Common myeloid progenitor, CD34-positive (primary cell): ENCODE results near the gene SMIM13.

Experiments used
- CTCF ChIA-PET: fragments of 350-600 bp; sonication (Branson Sonifier 250); formaldehyde crosslinking; loops from one replicate; lab custom pipeline; 2021; ENCODE audit warnings: antibody characterized with exemption; lab: Charles Lee
- POLR2A ChIA-PET: fragments of 350-600 bp; sonication (Branson Sonifier 250); formaldehyde crosslinking; loops from one replicate; lab custom pipeline; 2021; ENCODE audit warnings: antibody characterized with exemption; lab: Charles Lee
- DNase-seq, 3 donors: peaks; one replicate each; pipeline versions ENCODE4 v3.0.0 to v3.0.0-alpha.2; 2013
- H3K27ac ChIP-seq, 2 experiments: 1 replicate in 1 of 2; 2 replicates in 1 of 2; pipeline ENCODE4 v1.7.0; 2013; ENCODE audit warnings: inconsistent platforms in 2 of 2, low read length in 2 of 2, mild to moderate bottlenecking in 2 of 2, low read depth in 1 of 2, moderate library complexity in 1 of 2; ENCODE audit not compliant: severe bottlenecking in 2 of 2, insufficient read depth in 1 of 2, poor library complexity in 1 of 2
- H3K27me3 ChIP-seq, 5 experiments: replicated peaks in 2 of 5; 1 replicate in 3 of 5; 2 replicates in 2 of 5; pipeline versions ENCODE4 v1.6.1 to v1.7.0; 2013; ENCODE audit warnings: low read length in 4 of 5, mild to moderate bottlenecking in 2 of 5, moderate library complexity in 2 of 5, inconsistent platforms in 1 of 5; ENCODE audit not compliant: insufficient read depth in 5 of 5, control insufficient read depth in 4 of 5
- H3K36me3 ChIP-seq, 4 experiments: 1 replicate in 2 of 4; 2 replicates in 2 of 4; pipeline versions ENCODE4 v1.6.1 to v1.7.0; 2013; ENCODE audit warnings: low read length in 3 of 4, control low read depth in 1 of 4, mild to moderate bottlenecking in 1 of 4; ENCODE audit not compliant: control insufficient read depth in 4 of 4, insufficient read depth in 4 of 4
- H3K4me1 ChIP-seq, 4 experiments: 1 replicate in 3 of 4; 2 replicates in 1 of 4; pipeline versions ENCODE4 v1.6.1 to v1.7.1; 2013; ENCODE audit warnings: low read length in 3 of 4, mild to moderate bottlenecking in 3 of 4, control low read depth in 1 of 4, inconsistent platforms in 1 of 4, moderate library complexity in 1 of 4; ENCODE audit not compliant: control insufficient read depth in 4 of 4, insufficient read depth in 4 of 4; ENCODE audit errors: control extremely low read depth in 1 of 4
- H3K4me3 ChIP-seq, 7 experiments: 1 replicate in 4 of 7; 2 replicates in 3 of 7; pipeline versions ENCODE4 v1.5.1 to v1.7.0; 2013; ENCODE audit warnings: mild to moderate bottlenecking in 7 of 7, low read length in 6 of 7, moderate library complexity in 6 of 7, inconsistent platforms in 2 of 7, low read depth in 2 of 7, control low read depth in 1 of 7; ENCODE audit not compliant: insufficient read depth in 4 of 7, control insufficient read depth in 1 of 7; ENCODE audit errors: extremely low read depth in 1 of 7
- H3K9me3 ChIP-seq, 5 experiments: 1 replicate in 4 of 5; 2 replicates in 1 of 5; pipeline versions ENCODE4 v1.6.1 to v1.7.1; 2013; ENCODE audit warnings: low read length in 4 of 5, mild to moderate bottlenecking in 2 of 5, inconsistent platforms in 1 of 5, low read depth in 1 of 5, moderate library complexity in 1 of 5; ENCODE audit not compliant: control insufficient read depth in 4 of 5, insufficient read depth in 2 of 5; ENCODE audit errors: control extremely low read depth in 1 of 5
- WGBS: methylation state at CpG from one replicate; pipeline ENCODE4 v1.1.5; 2013; ENCODE audit not compliant: insufficient coverage; 5-methylcytosine and 5-hydroxymethylcytosine counted together

The SMIM13 gene

DNA sequence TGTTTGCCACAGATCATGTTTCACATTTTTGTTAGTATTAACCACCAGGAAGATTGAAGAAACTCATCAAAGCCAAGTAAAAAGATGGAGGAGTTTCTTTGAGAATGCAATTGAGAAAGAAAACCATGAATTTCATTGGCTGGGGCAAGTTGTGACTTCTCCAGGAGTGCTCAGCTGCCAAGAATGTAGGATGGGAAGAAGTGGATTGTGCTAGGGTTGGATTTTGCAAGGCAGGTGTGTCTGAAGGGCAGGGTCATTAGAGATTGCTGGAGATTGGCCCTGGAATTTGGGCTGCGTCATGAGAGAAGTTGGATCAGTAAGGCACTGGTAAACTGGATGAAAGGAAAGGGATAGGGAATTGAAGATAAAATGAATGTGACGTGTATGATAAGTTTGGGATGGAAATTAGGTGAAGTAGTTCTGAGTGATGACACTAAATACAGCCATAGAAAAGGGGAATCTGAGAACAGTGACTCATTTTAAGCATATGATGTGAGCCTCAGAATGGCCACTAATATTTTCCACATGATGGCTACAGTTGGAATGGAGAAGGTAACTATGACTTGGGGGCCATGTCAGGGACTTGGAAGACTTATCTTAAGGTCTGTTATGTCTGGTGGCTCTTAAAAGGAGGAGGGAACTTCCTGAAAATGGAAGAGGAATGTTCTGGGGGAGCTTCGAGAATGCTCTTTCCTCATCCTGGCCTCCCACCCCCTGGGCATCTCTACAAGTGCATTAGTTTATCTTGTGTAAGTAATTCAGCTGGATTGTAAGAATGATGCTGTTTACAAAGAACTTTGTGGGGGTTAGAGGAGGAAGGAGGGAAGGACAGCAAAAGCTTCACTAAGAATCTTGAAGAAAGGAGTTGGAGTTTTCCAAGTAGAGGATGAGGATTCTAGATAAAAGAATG, 45.7 kb downstream of the SMIM13 start:
- WGBS, result 100% methylated on average over 3 of the region's 3 CpGs
- Histone ChIP-seq H3K36me3 (peaks cover 7 to 17% (median 9%) of the 10 kb centered on the region in 4 experiments), H3K9me3 (no peaks in the 10 kb centered on the region), H3K4me1 (peaks cover 0 to 5% (median 0%) of the 10 kb centered on the region in 4 experiments), H3K27me3 (no peaks in the 10 kb centered on the region), H3K4me3 (no peak overlapping the region), H3K27ac (no peak overlapping the region)
- CTCF ChIA-PET, result interaction anchor here (2.1 kb wide), 1 partner anchor 21 kb away, joined by 4 read pairs; no protein-coding TSS in a partner anchor
- POLR2A ChIA-PET, result interaction anchor here (0.8 kb wide), 1 partner anchor 160 kb away, joined by 3 read pairs; no protein-coding TSS in a partner anchor
- peak in 1 of 3 donors; percentile 11 for DNase-seq

DNA sequence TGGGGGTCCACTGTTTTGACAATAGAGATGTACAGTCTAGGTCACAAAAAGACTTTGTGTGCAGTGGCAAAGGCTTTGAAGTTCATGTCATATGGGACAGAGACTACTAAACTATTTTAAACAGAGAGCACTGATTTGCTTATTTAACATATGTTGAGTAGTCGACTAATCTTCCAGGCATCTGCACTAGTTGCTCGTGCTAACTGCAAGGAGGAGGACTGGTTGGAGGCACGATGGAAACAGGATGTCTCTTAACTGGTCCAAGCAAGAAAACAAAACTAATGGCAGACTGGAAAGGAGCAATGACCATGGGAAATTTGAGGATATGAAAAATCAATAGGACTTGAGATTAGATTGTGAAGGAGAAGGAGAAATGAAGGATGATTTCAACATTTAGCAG, 46.4 kb downstream of the SMIM13 start:
- Histone ChIP-seq H3K4me3 (no peak overlapping the region), H3K9me3 (no peaks in the 10 kb centered on the region), H3K27me3 (no peaks in the 10 kb centered on the region), H3K27ac (no peak overlapping the region), H3K36me3 (peaks cover 4 to 11% (median 6%) of the 10 kb centered on the region in 4 experiments), H3K4me1 (peaks cover 0 to 5% (median 1%) of the 10 kb centered on the region in 4 experiments)
- ChIA-PET POLR2A (no interaction called here), CTCF (interaction anchor here (2.1 kb wide), 1 partner anchor 22 kb away, joined by 4 read pairs; no protein-coding TSS in a partner anchor)
- WGBS, result 95% methylated on average over 3 of the region's 3 CpGs
- no peak for DNase-seq

DNA sequence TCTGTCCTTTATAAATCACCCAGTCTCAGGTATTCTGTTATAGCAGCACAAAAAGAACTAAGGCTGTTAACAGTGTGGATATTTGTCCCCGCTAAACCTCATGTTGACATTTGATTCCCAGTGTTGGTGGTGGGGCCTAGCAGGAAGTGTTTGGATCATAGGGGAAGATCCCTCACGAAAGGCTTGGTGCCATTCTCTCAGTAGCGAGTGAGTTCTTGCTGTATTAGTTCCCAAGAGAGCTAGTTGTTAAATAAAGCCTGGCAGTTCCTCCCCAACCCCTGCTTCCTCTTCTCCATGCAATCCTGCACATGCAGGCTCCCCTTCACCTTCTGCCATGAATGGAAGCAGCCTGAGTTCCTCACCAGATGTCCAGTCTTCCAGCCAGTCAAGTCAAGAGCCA, 47.7 kb downstream of the SMIM13 start:
- POLR2A ChIA-PET, result no interaction called here
- no peaks in the 10 kb centered on the region for H3K9me3 ChIP-seq
- CTCF ChIA-PET, result no interaction called here
- no peak overlapping the region for H3K4me3 ChIP-seq
- no peak overlapping the region for H3K27ac ChIP-seq
- peaks cover 0 to 5% (median 1%) of the 10 kb centered on the region in 4 experiments for H3K4me1 ChIP-seq
- 83% methylated on average over 1 of the region's 3 CpGs for WGBS
- no peaks in the 10 kb centered on the region for H3K27me3 ChIP-seq
- H3K36me3 ChIP-seq, result no peaks in the 10 kb centered on the region
- no peak for DNase-seq

DNA sequence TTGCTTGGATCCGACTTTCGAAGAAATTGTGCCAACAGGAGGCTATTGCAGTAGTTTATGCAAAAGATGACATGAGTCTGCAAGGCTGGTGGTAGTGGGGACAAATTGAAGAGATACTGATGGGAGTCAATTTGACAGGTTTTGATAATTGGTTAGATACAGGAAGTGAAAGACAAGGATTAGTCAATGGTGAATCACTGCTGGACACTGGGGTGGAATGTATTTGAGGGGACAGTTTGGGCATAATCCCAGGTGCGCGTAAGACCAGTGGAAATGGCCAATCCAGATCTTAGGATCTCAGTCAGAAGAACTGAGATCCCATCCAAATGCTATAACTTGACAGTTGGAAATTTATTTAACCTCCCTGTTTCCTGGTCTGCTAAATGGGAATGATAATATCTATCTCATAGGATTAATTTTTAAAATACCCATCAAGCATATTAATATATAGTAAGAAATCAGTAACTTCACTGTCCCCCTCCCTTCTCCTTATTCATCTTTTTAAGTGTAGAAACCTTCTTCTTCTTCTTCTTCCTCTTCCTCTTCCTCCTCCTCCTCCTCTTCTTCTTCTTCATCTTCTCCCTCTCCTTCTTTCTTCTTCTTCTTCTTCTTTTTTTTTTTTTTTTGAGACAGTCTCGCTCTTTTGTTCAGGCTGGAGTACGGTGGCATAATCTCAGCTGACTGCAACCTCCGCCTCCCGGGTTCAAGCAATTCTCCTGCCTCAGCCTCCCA, 48.8 kb downstream of the SMIM13 start:
- ChIA-PET CTCF (interaction anchor here (0.8 to 7.9 kb wide), 6 partner anchors 11 to 433 kb away, joined by 3 to 89 read pairs (median 4); no protein-coding TSS in a partner anchor), POLR2A (no interaction called here)
- no peaks in the 10 kb centered on the region for H3K27me3 ChIP-seq
- no peak overlapping the region for H3K27ac ChIP-seq
- H3K4me3 ChIP-seq, result no peak overlapping the region
- H3K4me1 ChIP-seq, result peaks cover 0 to 5% (median 1%) of the 10 kb centered on the region in 4 experiments
- H3K9me3 ChIP-seq, result no peaks in the 10 kb centered on the region
- no peaks in the 10 kb centered on the region for H3K36me3 ChIP-seq
- DNase-seq, result no peak
- WGBS, result 100% methylated on average over 4 of the region's 8 CpGs

GRCh38 chr6:11143394-11144371, 50.0 kb downstream of the SMIM13 start:
- DNase-seq, result peak; percentile 39 to 80 (median 76)
- ChIA-PET POLR2A (no interaction called here), CTCF (interaction anchor here (0.7 to 7.9 kb wide), 13 partner anchors 11 to 432 kb away, joined by 3 to 89 read pairs (median 4); no protein-coding TSS in a partner anchor)
- no peak overlapping the region for H3K4me3 ChIP-seq
- H3K27ac ChIP-seq, result no peak overlapping the region
- H3K9me3 ChIP-seq, result no peaks in the 10 kb centered on the region
- 86% methylated on average over 7 of the region's 10 CpGs for WGBS
- no peaks in the 10 kb centered on the region for H3K27me3 ChIP-seq
- H3K36me3 ChIP-seq, result no peaks in the 10 kb centered on the region
- H3K4me1 ChIP-seq, result peaks cover 0 to 5% (median 1%) of the 10 kb centered on the region in 4 experiments

DNA sequence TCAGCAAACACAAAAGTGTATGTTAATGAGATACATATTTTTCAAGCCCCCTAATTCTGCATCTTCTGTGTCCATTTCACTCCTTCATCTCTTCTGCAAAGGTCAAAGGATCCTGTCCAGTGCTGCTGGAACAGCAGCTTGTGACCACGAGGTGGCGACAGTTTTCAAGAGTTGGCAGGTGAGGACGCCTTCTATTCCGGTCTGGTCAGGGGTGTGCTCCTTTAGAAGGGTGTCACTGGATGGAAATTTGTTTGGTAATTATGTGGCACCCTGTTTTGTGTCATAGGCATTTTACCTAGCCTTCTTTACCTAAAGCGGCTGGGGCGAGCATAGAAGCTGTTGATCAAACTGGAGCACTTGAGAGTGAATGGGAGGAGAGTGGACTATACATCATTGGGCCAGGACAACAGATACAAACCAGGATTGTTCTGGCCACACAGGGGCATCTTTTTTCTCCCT, 50.8 kb downstream of the SMIM13 start:
- ChIA-PET POLR2A (no interaction called here), CTCF (interaction anchor here (1.0 to 7.9 kb wide), 8 partner anchors 11 to 431 kb away, joined by 3 to 89 read pairs (median 6); no protein-coding TSS in a partner anchor)
- no peaks in the 10 kb centered on the region for H3K27me3 ChIP-seq
- DNase-seq, result peak; percentile 65 to 73 (median 66)
- 0% methylated on average over 4 of the region's 6 CpGs for WGBS
- H3K4me1 ChIP-seq, result peaks cover 0 to 5% (median 1%) of the 10 kb centered on the region in 4 experiments
- no peak overlapping the region for H3K4me3 ChIP-seq
- no peak overlapping the region for H3K27ac ChIP-seq
- H3K36me3 ChIP-seq, result no peaks in the 10 kb centered on the region
- no peaks in the 10 kb centered on the region for H3K9me3 ChIP-seq
